GM19372 (cell line): Measurements from ENCODE around the gene LCP2.
"Not testable (repeated sequence)": the region's sequence is repeated elsewhere in the genome, so short reads cannot be mapped to it uniquely, and the experiment has no call there.

Source experiments
- ATAC-seq: cut with Tn5 transposase; IDR thresholded peaks from one replicate; pipeline ENCODE4 v1.9.1; 2021; ENCODE audit warnings: mild to moderate bottlenecking, low read depth, moderate library complexity; ENCODE audit not compliant: unreplicated experiment

LCP2 gene

GRCh38 chr5:170252109-170252508, 45.5 kb downstream of the LCP2 start:
- no peak for ATAC-seq

- no peak for ATAC-seq
These were observed 46.1 kb downstream of the LCP2 start for GRCh38 chr5:170251462-170251861.

GRCh38 chr5:170250810-170251317, 46.7 kb downstream of the LCP2 start:
- no peak for ATAC-seq

GRCh38 chr5:170249355-170249754, 48.2 kb downstream of the LCP2 start:
- ATAC-seq: no peak

- not testable (repeated sequence) for ATAC-seq
These were observed 48.7 kb downstream of the LCP2 start for GRCh38 chr5:170248931-170249227.

- no peak for ATAC-seq
These were observed 49.2 kb downstream of the LCP2 start for GRCh38 chr5:170248172-170248930.

GRCh38 chr5:170247363-170247762, 50.2 kb downstream of the LCP2 start:
- ATAC-seq: no peak

GRCh38 chr5:170246126-170246870, 51.3 kb downstream of the LCP2 start:
- ATAC-seq: no peak

- not testable (repeated sequence) for ATAC-seq
These were observed 52.1 kb downstream of the LCP2 start for GRCh38 chr5:170245436-170245835.

GRCh38 chr5:170238456-170239196, 59.0 kb downstream of the LCP2 start:
- ATAC-seq: no peak

GRCh38 chr5:170235876-170236864, 61.4 kb downstream of the LCP2 start:
- no peak for ATAC-seq

- no peak for ATAC-seq
These were observed 64.2 kb downstream of the LCP2 start for GRCh38 chr5:170233358-170233892.

GRCh38 chr5:170232786-170233185, 64.8 kb downstream of the LCP2 start, which contains the start of gene C5orf58:
Gene C5orf58, plus strand, starts transcription at chr5:170232985. Its CDS starts 1,992 bp downstream, at chr5:170234977.
- ATAC-seq: no peak

GRCh38 chr5:170228762-170229435, 68.7 kb downstream of the LCP2 start:
- ATAC-seq: no peak

GRCh38 chr5:170226661-170227060, 70.9 kb downstream of the LCP2 start:
- ATAC-seq: no peak

- ATAC-seq: no peak
These were observed 71.4 kb downstream of the LCP2 start for GRCh38 chr5:170226129-170226615.

GRCh38 chr5:170225326-170226128, 72.0 kb downstream of the LCP2 start:
- no peak for ATAC-seq

- no peak for ATAC-seq
These were observed 73.7 kb downstream of the LCP2 start for GRCh38 chr5:170223906-170224305.
